Measurements from ENCODE around the gene MYL3. TPM values are rescaled to one million over a fixed set of nuclear protein-coding genes. Genes with fewer than 3 reads are reported as not detected.

MYL3 gene
- total and polyA plus RNA-seq, 2 donors (not counting 1 experiment from before 2014, with no cell fraction given), result not detected

- DNase-seq, result no peak
- no peaks in the 10 kb centered on the region for H3K9me3 ChIP-seq (ENCODE audit: control extremely low read depth in 1 of 3, control insufficient read depth in 2 of 3, insufficient read depth in 1 of 3, low read length in 2 of 3)
Observed at GRCh38 chr3:46856576-46857471, 6.4 kb downstream of the MYL3 start.

DNA sequence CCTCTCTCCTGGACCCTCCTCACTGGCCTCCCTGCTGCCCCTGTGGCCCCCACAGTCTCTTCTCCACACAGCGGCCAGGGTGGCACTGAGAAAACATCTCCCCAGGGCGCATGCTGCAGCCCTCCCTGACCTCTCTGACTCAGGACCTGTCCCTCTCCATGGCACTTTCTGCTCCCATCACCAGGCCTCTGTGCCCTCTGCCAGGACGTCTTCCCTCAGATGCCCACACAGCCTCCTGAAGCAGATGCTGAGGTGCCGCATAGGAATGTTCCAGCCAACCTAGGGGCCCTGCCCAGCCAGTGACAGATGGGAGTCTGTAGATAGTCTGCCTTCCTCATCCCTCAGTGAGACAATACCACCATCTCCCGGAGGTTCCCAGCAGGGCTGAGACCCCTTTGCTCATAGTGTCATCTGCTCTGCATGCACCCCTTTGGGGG, 8.7 kb downstream of the MYL3 start:
- 90% methylated on average over 5 of the region's 5 CpGs for WGBS (ENCODE audit: insufficient coverage)
- no peak overlapping the region for H3K4me3 Mint-ChIP-seq
- H3K9me3 ChIP-seq (ENCODE audit: control extremely low read depth in 1 of 3, control insufficient read depth in 2 of 3, insufficient read depth in 1 of 3, low read length in 2 of 3), result no peaks in the 10 kb centered on the region
- no peak overlapping the region for H3K27ac ChIP-seq (ENCODE audit: low read length in 2 of 2)
- H4K20me1 ChIP-seq (ENCODE audit: control insufficient read depth, insufficient read depth, low read length, poor library complexity, severe bottlenecking), result no peaks in the 10 kb centered on the region
- intact Hi-C loops (cut with micrococcal nuclease), result no loop called here
- no peaks in the 10 kb centered on the region for H3K4me1 Mint-ChIP-seq
- H2AFZ ChIP-seq (ENCODE audit: insufficient read depth, low read depth, low read length, poor library complexity, severe bottlenecking), result no peak overlapping the region
- no peaks in the 10 kb centered on the region for H3K4me1 ChIP-seq (ENCODE audit: control insufficient read depth in 2 of 2, insufficient read depth in 2 of 2, low read length in 2 of 2)
- no peak overlapping the region for H3K27ac Mint-ChIP-seq
- H3K27me3 Mint-ChIP-seq, result peaks cover 15% of the 10 kb centered on the region
- H3K4me2 ChIP-seq (replicated peaks; ENCODE audit: low read depth, low read length, poor library complexity, severe bottlenecking), result no peak overlapping the region
- H3K79me2 ChIP-seq (ENCODE audit: control insufficient read depth, insufficient read depth, low read length), result no peaks in the 10 kb centered on the region
- no peaks in the 10 kb centered on the region for H3K9me3 Mint-ChIP-seq (ENCODE audit: insufficient read depth)
- POLR2A ChIA-PET, result no interaction called here
- DNase-seq (no peak), ATAC-seq (ENCODE audit: low read depth) (no peak)
- no peaks in the 10 kb centered on the region for H3K36me3 ChIP-seq (replicated peaks in 1 of 2; ENCODE audit: control extremely low read depth in 1 of 2, control insufficient read depth in 1 of 2, extremely low read depth in 1 of 2, insufficient read depth in 2 of 2, low read length in 1 of 2)
- no peak overlapping the region for H3K4me3 ChIP-seq (ENCODE audit: control extremely low read depth in 1 of 5, extremely low read depth in 1 of 5, insufficient read depth in 1 of 5, low read depth in 2 of 5, low read length in 4 of 5)
- H3K27me3 ChIP-seq (replicated peaks in 1 of 4; ENCODE audit: control extremely low read depth in 1 of 4, control insufficient read depth in 3 of 4, insufficient read depth in 4 of 4, low read length in 3 of 4), result no peaks in the 10 kb centered on the region
- no peak overlapping the region for H3K9ac ChIP-seq (ENCODE audit: low read length)
- TF ChIP-seq, protein P1, sequence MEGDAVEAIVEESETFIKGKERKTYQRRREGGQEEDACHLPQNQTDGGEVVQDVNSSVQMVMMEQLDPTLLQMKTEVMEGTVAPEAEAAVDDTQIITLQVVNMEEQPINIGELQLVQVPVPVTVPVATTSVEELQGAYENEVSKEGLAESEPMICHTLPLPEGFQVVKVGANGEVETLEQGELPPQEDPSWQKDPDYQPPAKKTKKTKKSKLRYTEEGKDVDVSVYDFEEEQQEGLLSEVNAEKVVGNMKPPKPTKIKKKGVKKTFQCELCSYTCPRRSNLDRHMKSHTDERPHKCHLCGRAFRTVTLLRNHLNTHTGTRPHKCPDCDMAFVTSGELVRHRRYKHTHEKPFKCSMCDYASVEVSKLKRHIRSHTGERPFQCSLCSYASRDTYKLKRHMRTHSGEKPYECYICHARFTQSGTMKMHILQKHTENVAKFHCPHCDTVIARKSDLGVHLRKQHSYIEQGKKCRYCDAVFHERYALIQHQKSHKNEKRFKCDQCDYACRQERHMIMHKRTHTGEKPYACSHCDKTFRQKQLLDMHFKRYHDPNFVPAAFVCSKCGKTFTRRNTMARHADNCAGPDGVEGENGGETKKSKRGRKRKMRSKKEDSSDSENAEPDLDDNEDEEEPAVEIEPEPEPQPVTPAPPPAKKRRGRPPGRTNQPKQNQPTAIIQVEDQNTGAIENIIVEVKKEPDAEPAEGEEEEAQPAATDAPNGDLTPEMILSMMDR (IDR thresholded peaks at IDR 0.05), result no peak
- TF ChIP-seq EZH2 (IDR thresholded peaks at IDR 0.05; ENCODE audit: borderline replicate concordance, insufficient read depth, low read depth, low read length, poor library complexity, severe bottlenecking), result no peak
- CTCF ChIA-PET, result no interaction called here

More at GRCh38 chr3:46856576-46857471, 6.4 kb downstream of the MYL3 start:
- TF ChIP-seq, protein P1 (IDR thresholded peaks at IDR 0.05), result no peak
- TF ChIP-seq EZH2 (IDR thresholded peaks at IDR 0.05; ENCODE audit: borderline replicate concordance, insufficient read depth, low read depth, low read length, poor library complexity, severe bottlenecking), result no peak
- H3K4me3 Mint-ChIP-seq, result no peak overlapping the region
- intact Hi-C loops (cut with micrococcal nuclease), result no loop called here
- H3K27me3 Mint-ChIP-seq, result peaks cover 15% of the 10 kb centered on the region
- H3K4me1 ChIP-seq (ENCODE audit: control insufficient read depth in 2 of 2, insufficient read depth in 2 of 2, low read length in 2 of 2), result no peaks in the 10 kb centered on the region
- H3K27ac ChIP-seq (ENCODE audit: low read length in 2 of 2), result no peak overlapping the region
- H3K4me2 ChIP-seq (replicated peaks; ENCODE audit: low read depth, low read length, poor library complexity, severe bottlenecking), result no peak overlapping the region
- no peak for ATAC-seq (ENCODE audit: low read depth)
- ChIA-PET CTCF (no interaction called here), POLR2A (interaction anchor here (0.6 kb wide), 1 partner anchor 1138 kb away, joined by 4 read pairs; no protein-coding TSS in a partner anchor)
- H3K27me3 ChIP-seq (replicated peaks in 1 of 4; ENCODE audit: control extremely low read depth in 1 of 4, control insufficient read depth in 3 of 4, insufficient read depth in 4 of 4, low read length in 3 of 4), result no peaks in the 10 kb centered on the region
- no peaks in the 10 kb centered on the region for H3K9me3 Mint-ChIP-seq (ENCODE audit: insufficient read depth)
- 84% methylated on average over 15 of the region's 17 CpGs for WGBS (ENCODE audit: insufficient coverage)
- H2AFZ ChIP-seq (ENCODE audit: insufficient read depth, low read depth, low read length, poor library complexity, severe bottlenecking), result no peak overlapping the region
- H3K27ac Mint-ChIP-seq, result no peak overlapping the region
- no peaks in the 10 kb centered on the region for H3K36me3 ChIP-seq (replicated peaks in 1 of 2; ENCODE audit: control extremely low read depth in 1 of 2, control insufficient read depth in 1 of 2, extremely low read depth in 1 of 2, insufficient read depth in 2 of 2, low read length in 1 of 2)
- no peak overlapping the region for H3K4me3 ChIP-seq (ENCODE audit: control extremely low read depth in 1 of 5, extremely low read depth in 1 of 5, insufficient read depth in 1 of 5, low read depth in 2 of 5, low read length in 4 of 5)
- H3K9ac ChIP-seq (ENCODE audit: low read length), result no peak overlapping the region
- H4K20me1 ChIP-seq (ENCODE audit: control insufficient read depth, insufficient read depth, low read length, poor library complexity, severe bottlenecking), result no peaks in the 10 kb centered on the region
- no peaks in the 10 kb centered on the region for H3K79me2 ChIP-seq (ENCODE audit: control insufficient read depth, insufficient read depth, low read length)
- H3K4me1 Mint-ChIP-seq, result no peaks in the 10 kb centered on the region
